Posterior vena cava (tissue), 2 donors: ENCODE data around the gene TNKS1BP1. TPM values are rescaled to one million over a fixed set of nuclear protein-coding genes. Genes with fewer than 3 reads are reported as not detected.
A peak's percentile ranks its signal among the peaks of the same experiment; 100 is the strongest.

Source experiments
- DNase-seq: peaks from one replicate; pipeline ENCODE4 v3.0.0-alpha.2; 2020; ENCODE audit warnings: low spot score
- intact Hi-C, 2 donors: fragments of 100-400 bp; cut with DNase I; formaldehyde crosslinking; loops; one replicate each; pipeline versions ENCODE4 v1.14.1 to v1.14.2; 2022 to 2023
- total RNA-seq, 2 donors: library from RNA; stranded (reverse); fragmentation: NEBNext Ultra II Directional; extraction: Animal tissue kit (Norgen Biotek cat#: 25700); gene quantifications; one replicate each; pipeline ENCODE4 v1.2.1, GENCODE V29; 2021
- donor health status: DM: yes; HTN: yes; CAD: no.
- donor health status: DM: yes; HTN: yes; CAD: no.

The TNKS1BP1 gene
- total RNA-seq, 2 donors from 2014 or later, result 175 to 185 TPM

- intact Hi-C loops, result no loop called here
- DNase-seq, result peak; percentile 88
These were observed 46.7 kb downstream of the TNKS1BP1 start for GRCh38 chr11:57277845-57278720.

GRCh38 chr11:57276971-57277675 lies 47.6 kb downstream of the TNKS1BP1 start:
- intact Hi-C loops, result no loop called here
- no peak for DNase-seq

- intact Hi-C loops, result no loop called here
- no peak for DNase-seq
These were observed 48.4 kb downstream of the TNKS1BP1 start for GRCh38 chr11:57276169-57276970.

GRCh38 chr11:57275582-57275981 lies 49.2 kb downstream of the TNKS1BP1 start:
- intact Hi-C loops, result no loop called here
- DNase-seq, result no peak

GRCh38 chr11:57274904-57275498 lies 49.8 kb downstream of the TNKS1BP1 start:
- intact Hi-C loops, result no loop called here
- no peak for DNase-seq

- intact Hi-C loops, result no loop called here
- DNase-seq, result no peak
These were observed 51.2 kb downstream of the TNKS1BP1 start for GRCh38 chr11:57273448-57274058.

- DNase-seq, result no peak
- intact Hi-C loops, result no loop called here
These were observed 55.2 kb downstream of the TNKS1BP1 start for GRCh38 chr11:57269571-57270021.

GRCh38 chr11:57266157-57266556 lies 58.6 kb downstream of the TNKS1BP1 start:
- no peak for DNase-seq
- intact Hi-C loops, result no loop called here

- intact Hi-C loops, result no loop called here
- no peak for DNase-seq
These were observed 61.4 kb downstream of the TNKS1BP1 start for GRCh38 chr11:57263351-57263750.

- intact Hi-C loops, result no loop called here
- DNase-seq, result no peak
These were observed 62.6 kb downstream of the TNKS1BP1 start for GRCh38 chr11:57262157-57262556.

- intact Hi-C loops, result no loop called here
- no peak for DNase-seq
These were observed 63.6 kb downstream of the TNKS1BP1 start for GRCh38 chr11:57260937-57261783.

GRCh38 chr11:57256119-57256518 lies 68.6 kb downstream of the TNKS1BP1 start:
- intact Hi-C loops, result loop anchor here in 1 of 2 donors (10.0 kb wide), 1 partner anchor 131 kb away; no protein-coding TSS in a partner anchor
- no peak for DNase-seq

GRCh38 chr11:57255618-57256017 lies 69.1 kb downstream of the TNKS1BP1 start:
- no peak for DNase-seq
- intact Hi-C loops, result loop anchor here in 1 of 2 donors (10.0 kb wide), 1 partner anchor 131 kb away; no protein-coding TSS in a partner anchor

GRCh38 chr11:57254631-57255030 lies 70.1 kb downstream of the TNKS1BP1 start:
- intact Hi-C loops, result loop anchor here in 1 of 2 donors (10.0 kb wide), 1 partner anchor 130 kb away; no protein-coding TSS in a partner anchor
- DNase-seq, result no peak

GRCh38 chr11:57251491-57252104 lies 73.2 kb downstream of the TNKS1BP1 start:
- intact Hi-C loops, result loop anchor here in 1 of 2 donors (2.0 to 10.0 kb wide), 2 partner anchors 127 to 409 kb away; no protein-coding TSS in a partner anchor
- DNase-seq, result no peak

- no peak for DNase-seq
- intact Hi-C loops, result loop anchor here in 1 of 2 donors (2.0 to 10.0 kb wide), 2 partner anchors 126 to 408 kb away; no protein-coding TSS in a partner anchor
These were observed 73.7 kb downstream of the TNKS1BP1 start for GRCh38 chr11:57251037-57251436.
